HCT116 (cell line): ENCODE measurements around the gene PRSS22. TPM values are rescaled to one million over a fixed set of nuclear protein-coding genes. Genes with fewer than 3 reads are reported as not detected.

Experiments used
- ATAC-seq: fragments of 200-7000 bp; cut with Tn5 transposase; 2 replicates; pipeline ENCODE4 v1.9.1; 2020; ENCODE audit warnings: mild to moderate bottlenecking, moderate library complexity
- BruUV-seq: library from RNA; stranded (reverse); fragments of 400-500 nt; replicated peaks from 2 replicates; lab custom pipeline; 2021; lab: Mats Ljungman, UMichigan
- CTCF ChIA-PET: fragments of 300-600 bp; sonication (Branson Sonifier 250); formaldehyde crosslinking; loops from one replicate; lab custom pipeline; 2021; ENCODE audit warnings: antibody characterized with exemption; lab: Charles Lee
- POLR2A ChIA-PET: fragments of 300-600, 350-600 bp; sonication (Branson Sonifier 250); formaldehyde crosslinking; loops from one replicate; lab custom pipeline; 2021; ENCODE audit warnings: antibody characterized with exemption; lab: Charles Lee
- RAD21 ChIA-PET, 2 experiments: fragments of 300-600 bp; sonication (Branson Sonifier 250); formaldehyde crosslinking; loops; one replicate each; lab custom pipeline; 2023; ENCODE audit warnings: low total read pairs in 2 of 2; ENCODE audit not compliant: uncharacterized antibody in 2 of 2, unreplicated experiment in 2 of 2, low non-redundant PET in 1 of 2; lab: Charles Lee
- DNase-seq: peaks from one replicate; pipeline ENCODE4 v3.0.0-alpha.2; 2010; ENCODE audit warnings: low read depth, low spot score
- H2AFZ ChIP-seq: fragments of 200-600 bp; shearing (Covaris generic), sonication (generic); 2 replicates; pipeline ENCODE4 v1.6.1; 2017; ENCODE audit warnings: low read depth, mixed run types, mixed read lengths, antibody characterized with exemption, low read length; ENCODE audit not compliant: poor library complexity, severe bottlenecking
- H3K27ac ChIP-seq: 2 replicates; pipeline ENCODE4 v1.5.1; 2012; ENCODE audit warnings: low read depth, low read length
- H3K27me3 ChIP-seq: fragments of 200-600 bp; sonication (generic); 2 replicates; pipeline ENCODE4 v1.6.1; 2016; ENCODE audit warnings: mixed run types, low read length, mixed read lengths; ENCODE audit not compliant: insufficient read depth
- H3K36me3 ChIP-seq, 2 experiments: fragments of 200-500 bp in 1 of 2; fragments of 200-600 bp in 1 of 2; sonication (Bioruptor generic) in 1 of 2; sonication (generic) in 1 of 2; 2 replicates each; pipeline versions ENCODE4 v1.5.1 to v1.6.1; 2014 to 2016; ENCODE audit warnings: low read length in 2 of 2, inconsistent platforms in 1 of 2, mixed read lengths in 1 of 2, mixed run types in 1 of 2; ENCODE audit not compliant: insufficient read depth in 2 of 2, control insufficient read depth in 1 of 2
- H3K4me1 ChIP-seq, 2 experiments: fragments of 200-600 bp in 1 of 2; sonication (generic) in 1 of 2; 2 replicates each; pipeline versions ENCODE4 v1.5.1 to v1.6.1; 2012 to 2017; ENCODE audit warnings: low read length in 2 of 2, inconsistent platforms in 1 of 2, mild to moderate bottlenecking in 1 of 2, mixed read lengths in 1 of 2, mixed run types in 1 of 2, moderate library complexity in 1 of 2; ENCODE audit not compliant: insufficient read depth in 2 of 2, control insufficient read depth in 1 of 2
- H3K4me2 ChIP-seq: fragments of 200-600 bp; sonication (generic); 2 replicates; pipeline ENCODE4 v1.6.1; 2017; ENCODE audit warnings: mixed run types, low read length, mixed read lengths
- H3K4me3 ChIP-seq, 2 experiments: fragments of 200-600 bp in 1 of 2; sonication (generic) in 1 of 2; replicated peaks in 1 of 2; 2 replicates each; pipeline ENCODE4 v1.5.1; 2011 to 2016; ENCODE audit warnings: low read length in 2 of 2, control low read depth in 1 of 2, low read depth in 1 of 2, mild to moderate bottlenecking in 1 of 2, mixed read lengths in 1 of 2, mixed run types in 1 of 2
- H3K79me2 ChIP-seq: fragments of 200-600 bp; sonication (generic); 2 replicates; pipeline ENCODE4 v1.6.1; 2017; ENCODE audit warnings: mild to moderate bottlenecking, mixed run types, low read length, moderate library complexity, mixed read lengths; ENCODE audit not compliant: insufficient read depth
- H3K9ac ChIP-seq: fragments of 200-600 bp; sonication (generic); 2 replicates; pipeline ENCODE4 v1.6.1; 2016; ENCODE audit warnings: low read length, mixed read lengths
- H3K9me2 ChIP-seq: fragments of 200-600 bp; sonication (generic), shearing (Covaris generic); 2 replicates; pipeline ENCODE4 v1.6.1; 2017; ENCODE audit warnings: mixed run types, mild to moderate bottlenecking, moderate library complexity; ENCODE audit not compliant: insufficient read depth
- H3K9me3 ChIP-seq, 2 experiments: fragments of 200-500 bp in 1 of 2; fragments of 200-600 bp in 1 of 2; sonication (Bioruptor generic) in 1 of 2; sonication (generic) in 1 of 2; 2 replicates each; pipeline ENCODE4 v1.6.1; 2014 to 2017; ENCODE audit warnings: low read length in 2 of 2, mixed read lengths in 2 of 2, inconsistent platforms in 1 of 2, low read depth in 1 of 2, mild to moderate bottlenecking in 1 of 2, mixed run types in 1 of 2, moderate library complexity in 1 of 2; ENCODE audit not compliant: control insufficient read depth in 1 of 2, insufficient read depth in 1 of 2
- H4K20me1 ChIP-seq: fragments of 200-600 bp; sonication (generic), shearing (Covaris generic); 2 replicates; pipeline ENCODE4 v1.6.1; 2017; ENCODE audit warnings: mixed run types, mild to moderate bottlenecking, moderate library complexity; ENCODE audit not compliant: insufficient read depth
- CBX3 ChIP-seq: IDR thresholded peaks from 2 replicates; pipeline ENCODE4 v1.6.1; 2012; ENCODE audit warnings: low read depth
- CEBPB ChIP-seq: IDR thresholded peaks from 2 replicates; pipeline ENCODE4 v1.6.1; 2012; ENCODE audit warnings: low read depth
- CTCF ChIP-seq, 3 experiments: fragments of 200-600 bp in 1 of 3; sonication (generic) in 1 of 3; IDR thresholded peaks in 2 of 3; conservative IDR thresholded peaks in 1 of 3; 2 replicates each; pipeline ENCODE4 v1.5.1; 2012 to 2017; ENCODE audit warnings: low read depth in 2 of 3, low read length in 2 of 3, antibody characterized with exemption in 1 of 3, borderline replicate concordance in 1 of 3, control low read depth in 1 of 3, mild to moderate bottlenecking in 1 of 3, mixed read lengths in 1 of 3, mixed run types in 1 of 3, moderate library complexity in 1 of 3; ENCODE audit not compliant: insufficient read depth in 1 of 3
- EGR1 ChIP-seq: IDR thresholded peaks from 2 replicates; pipeline ENCODE4 v1.6.1; 2012; ENCODE audit warnings: low read depth
- ELF1 ChIP-seq: IDR thresholded peaks from 2 replicates; pipeline ENCODE4 v1.6.1; 2012; ENCODE audit warnings: low read depth, borderline replicate concordance
- EZH2 ChIP-seq: fragments of 200-600 bp; sonication (generic); IDR thresholded peaks from 2 replicates; pipeline ENCODE4 v1.6.1; 2017; ENCODE audit warnings: antibody characterized with exemption, mixed run types
- FOSL1 ChIP-seq: IDR thresholded peaks from 2 replicates; pipeline ENCODE4 v1.6.1; 2012; ENCODE audit warnings: low read depth
- JUND ChIP-seq: IDR thresholded peaks from 2 replicates; pipeline ENCODE4 v1.6.1; 2012
- POLR2A ChIP-seq: IDR thresholded peaks from 2 replicates; pipeline ENCODE4 v1.7.0; 2011; ENCODE audit warnings: borderline replicate concordance; ENCODE audit not compliant: insufficient read depth, insufficient read length; ENCODE audit errors: extremely low read depth
- POLR2AphosphoS5 ChIP-seq: IDR thresholded peaks from 2 replicates; pipeline ENCODE4 v1.6.1; 2011; ENCODE audit warnings: mild to moderate bottlenecking, low read depth, low read length, moderate library complexity
- REST ChIP-seq: IDR thresholded peaks from 2 replicates; pipeline ENCODE4 v1.6.1; 2012; ENCODE audit warnings: low read depth
- SIN3A ChIP-seq: IDR thresholded peaks from 2 replicates; pipeline ENCODE4 v1.6.1; 2012; ENCODE audit warnings: low read depth
- SP1 ChIP-seq: IDR thresholded peaks from 2 replicates; pipeline ENCODE4 v1.6.1; 2012; ENCODE audit warnings: low read depth
- SRF ChIP-seq: IDR thresholded peaks from 2 replicates; pipeline ENCODE4 v1.6.1; 2012; ENCODE audit warnings: low read depth
- TCF7L2 ChIP-seq: IDR thresholded peaks from 2 replicates; pipeline ENCODE4 v1.7.0; 2011; ENCODE audit warnings: borderline replicate concordance, inconsistent platforms; ENCODE audit not compliant: insufficient read depth, insufficient read length; ENCODE audit errors: extremely low read depth
- ZBTB33 ChIP-seq: IDR thresholded peaks from 2 replicates; pipeline ENCODE4 v1.6.1; 2011; ENCODE audit warnings: mild to moderate bottlenecking, low read length, moderate library complexity; ENCODE audit not compliant: insufficient replicate concordance; ENCODE audit errors: extremely low read depth
- ZFX ChIP-seq: fragments of 450-650 bp; IDR thresholded peaks from 2 replicates; pipeline ENCODE4 v1.6.1; 2017
- ZNF274 ChIP-seq: fragments of 200-500 bp; sonication (Bioruptor generic); IDR thresholded peaks from 2 replicates; pipeline ENCODE4 v1.6.1; 2014; ENCODE audit warnings: mild to moderate bottlenecking, low read depth, low read length, inconsistent platforms
- intact Hi-C: fragments of 100-400 bp; cut with micrococcal nuclease; formaldehyde crosslinking; loops from 2 replicates; pipeline ENCODE4 v1.10.0; 2022
- total RNA-seq: library from RNA; stranded (reverse); gene quantifications from one replicate; pipeline ENCODE4 v1.2.1, GENCODE V29; 2021; ENCODE audit not compliant: unreplicated experiment

Gene PRSS22
- total RNA-seq, 1 experiment from 2014 or later, result 20.2 TPM

GRCh38 chr16:2867987-2868789, 10.2 kb upstream of the PRSS22 start:
- ATAC-seq (peak; percentile 96), DNase-seq (peak; percentile 86)
- intact Hi-C loops, result loop anchor here (1.0 kb wide), 1 partner anchor 26 kb away; no protein-coding TSS in a partner anchor
- H3K4me1 ChIP-seq, result peaks cover 8 to 24% of the 10 kb centered on the region in 2 experiments; a peak in 3 of 4 replicates
- H3K4me3 ChIP-seq, result peak overlapping the region; percentile 55 to 73
- peak overlapping the region; percentile 79 for H2AFZ ChIP-seq
- H3K9me2 ChIP-seq, result no peaks in the 10 kb centered on the region
- no peaks in the 10 kb centered on the region for H3K79me2 ChIP-seq
- no peaks in the 10 kb centered on the region for H4K20me1 ChIP-seq
- ChIA-PET CTCF (interaction anchor here (0.7 to 2.9 kb wide), 22 partner anchors 9 to 114 kb away, joined by 3 to 42 read pairs (median 4); partner anchors contain the start of genes FLYWCH2, PRSS21 and PRSS22), RAD21 (interaction anchor here (1.2 to 1.3 kb wide), 3 partner anchors 10 to 29 kb away, joined by 3 to 10 read pairs (median 8); no protein-coding TSS in a partner anchor), POLR2A (interaction anchor here (0.7 to 1.7 kb wide), 12 partner anchors 11 to 186 kb away, joined by 3 to 14 read pairs (median 3); partner anchors contain the start of genes FLYWCH1, FLYWCH2 and KCTD5)
- H3K9me3 ChIP-seq, result no peaks in the 10 kb centered on the region
- no peaks in the 10 kb centered on the region for H3K36me3 ChIP-seq
- BruUV-seq, result TSS peak; percentile 99
- H3K9ac ChIP-seq, result peak overlapping the region; percentile 79
- peak overlapping the region; percentile 92 for H3K27ac ChIP-seq
- no peaks in the 10 kb centered on the region for H3K27me3 ChIP-seq
- peak overlapping the region; percentile 88 for H3K4me2 ChIP-seq
- no peak for TF ChIP-seq EZH2
- no peak for TF ChIP-seq JUND
- peak; percentile 95 to 96 (median 96) for TF ChIP-seq CTCF (IDR thresholded peaks at IDR 0.05 in 2 of 3, conservative IDR thresholded peaks at IDR 0.05 in 1 of 3; ENCODE audit: borderline replicate concordance in 1 of 3, insufficient read depth in 1 of 3, low read depth in 2 of 3, low read length in 2 of 3)
- no peak for TF ChIP-seq ZNF274
- TF ChIP-seq TCF7L2, result peak; percentile 70
- 0 out of 2 replicates have a peak, but pooled peaks have one; percentile 12 for TF ChIP-seq CBX3
- no peak for TF ChIP-seq REST
- peak; percentile 74 for TF ChIP-seq SIN3A
- no peak for TF ChIP-seq CEBPB
- peak; percentile 7 for TF ChIP-seq ZBTB33
- TF ChIP-seq SRF, result no peak; the same call in 1 of the 2 replicates
- peak; percentile 90 for TF ChIP-seq POLR2A
- peak; percentile 93 for TF ChIP-seq POLR2AphosphoS5
- peak; percentile 32; the same call in 1 of the 2 replicates for TF ChIP-seq ELF1
- TF ChIP-seq ZFX, result peak; percentile 52; the same call in 1 of the 2 replicates
- peak; percentile 67 for TF ChIP-seq EGR1
- TF ChIP-seq FOSL1, result no peak
- peak; percentile 44 for TF ChIP-seq SP1
